ENCODE measurements around the gene ATL1.

DNA sequence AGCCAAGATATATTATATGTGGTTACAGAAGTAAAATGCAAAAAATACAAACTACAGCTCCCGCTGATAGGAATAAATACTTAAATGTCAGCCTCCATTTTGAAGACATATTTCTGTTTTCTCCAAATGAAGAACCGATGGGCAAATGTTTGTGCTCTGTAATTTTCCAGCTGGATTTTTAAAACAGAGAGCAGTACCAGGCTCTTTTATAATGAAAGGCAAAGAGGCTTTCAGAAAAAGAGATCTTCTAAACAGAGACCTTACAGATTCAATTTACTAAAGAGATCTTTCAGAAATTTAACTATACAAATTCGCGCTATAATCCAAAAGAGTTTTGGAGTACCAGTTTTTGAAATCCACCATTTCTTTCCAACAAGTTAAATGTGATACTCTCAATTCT is 47.5 kb upstream of the ATL1 start:
- TF ChIP-seq CTBP1 (IDR thresholded peaks at IDR 0.05; ENCODE audit: borderline replicate concordance) (no peak), TARDBP (IDR thresholded peaks at IDR 0.05) (no peak), SP1 (IDR thresholded peaks at IDR 0.05) (no peak), ELF4 (IDR thresholded peaks at IDR 0.05) (no peak), SUZ12 (IDR thresholded peaks at IDR 0.05) (no peak), LEF1 (IDR thresholded peaks at IDR 0.05; ENCODE audit: borderline replicate concordance) (no peak), FOXM1 (IDR thresholded peaks at IDR 0.05; ENCODE audit: borderline replicate concordance) (no peak), HDGF (IDR thresholded peaks at IDR 0.05; ENCODE audit: borderline replicate concordance) (no peak), ZNF384 (IDR thresholded peaks at IDR 0.05) (no peak), L3MBTL2 (conservative IDR thresholded peaks at IDR 0.05) (no peak)
- TF ChIP-seq, protein P1, sequence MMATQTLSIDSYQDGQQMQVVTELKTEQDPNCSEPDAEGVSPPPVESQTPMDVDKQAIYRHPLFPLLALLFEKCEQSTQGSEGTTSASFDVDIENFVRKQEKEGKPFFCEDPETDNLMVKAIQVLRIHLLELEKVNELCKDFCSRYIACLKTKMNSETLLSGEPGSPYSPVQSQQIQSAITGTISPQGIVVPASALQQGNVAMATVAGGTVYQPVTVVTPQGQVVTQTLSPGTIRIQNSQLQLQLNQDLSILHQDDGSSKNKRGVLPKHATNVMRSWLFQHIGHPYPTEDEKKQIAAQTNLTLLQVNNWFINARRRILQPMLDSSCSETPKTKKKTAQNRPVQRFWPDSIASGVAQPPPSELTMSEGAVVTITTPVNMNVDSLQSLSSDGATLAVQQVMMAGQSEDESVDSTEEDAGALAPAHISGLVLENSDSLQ (IDR thresholded peaks at IDR 0.05), result no peak

All from HEK293T (cell line).